ENCODE results near the gene AGA. TPM values are rescaled to one million over a fixed set of nuclear protein-coding genes. Genes with fewer than 3 reads are reported as not detected.

Gene AGA
- total RNA-seq, 1 experiment from 2014 or later, result 13.8 TPM

- no peak overlapping the region for H2AFZ ChIP-seq
- TF ChIP-seq EZH2 (IDR thresholded peaks at IDR 0.05; ENCODE audit: low read depth) (no peak), CTCF (conservative IDR thresholded peaks at IDR 0.05) (no peak)
- H3F3A ChIP-seq (ENCODE audit: insufficient read depth, low read depth), result no peaks in the 10 kb centered on the region
- no peaks in the 10 kb centered on the region for H3K36me3 ChIP-seq (ENCODE audit: low read depth)
- BruUV-seq (replicated peaks), result no TSS peak
- CTCF ChIA-PET, result no interaction called here
- no peaks in the 10 kb centered on the region for H3K9me3 ChIP-seq (ENCODE audit: insufficient read depth, low read depth)
- no peaks in the 10 kb centered on the region for H3K9me2 ChIP-seq (ENCODE audit: insufficient read depth)
- H3K4me3 ChIP-seq, result no peak overlapping the region
- H3K79me2 ChIP-seq (ENCODE audit: low read depth), result no peaks in the 10 kb centered on the region
- no peaks in the 10 kb centered on the region for H4K20me1 ChIP-seq (ENCODE audit: insufficient read depth)
- DNase-seq, result no peak
- no peaks in the 10 kb centered on the region for H3K27me3 ChIP-seq (ENCODE audit: insufficient read depth, low read depth)
- H3K27ac ChIP-seq, result no peak overlapping the region
- no peak overlapping the region for H3K4me2 ChIP-seq
- intact Hi-C loops (cut with micrococcal nuclease; ENCODE audit: unreplicated experiment), result no loop called here
- POLR2A ChIA-PET (ENCODE audit: unreplicated experiment), result no interaction called here
- no peaks in the 10 kb centered on the region for H3K4me1 ChIP-seq (replicated peaks; ENCODE audit: insufficient read depth)
Observed at GRCh38 chr4:177400030-177400429, 42.2 kb downstream of the AGA start.

GRCh38 chr4:177396352-177396751 lies 45.9 kb downstream of the AGA start:
- no peak overlapping the region for H3K4me2 ChIP-seq
- no peaks in the 10 kb centered on the region for H3K27me3 ChIP-seq (ENCODE audit: insufficient read depth, low read depth)
- no peaks in the 10 kb centered on the region for H3K36me3 ChIP-seq (ENCODE audit: low read depth)
- no peak overlapping the region for H2AFZ ChIP-seq
- H4K20me1 ChIP-seq (ENCODE audit: insufficient read depth), result no peaks in the 10 kb centered on the region
- no TSS peak for BruUV-seq (replicated peaks)
- H3K79me2 ChIP-seq (ENCODE audit: low read depth), result no peaks in the 10 kb centered on the region
- TF ChIP-seq EZH2 (IDR thresholded peaks at IDR 0.05; ENCODE audit: low read depth) (no peak), CTCF (conservative IDR thresholded peaks at IDR 0.05) (no peak)
- H3K4me3 ChIP-seq, result no peak overlapping the region
- DNase-seq, result no peak
- intact Hi-C loops (cut with micrococcal nuclease; ENCODE audit: unreplicated experiment), result no loop called here
- H3F3A ChIP-seq (ENCODE audit: insufficient read depth, low read depth), result no peaks in the 10 kb centered on the region
- no peaks in the 10 kb centered on the region for H3K9me3 ChIP-seq (ENCODE audit: insufficient read depth, low read depth)
- ChIA-PET POLR2A (ENCODE audit: unreplicated experiment) (no interaction called here), CTCF (no interaction called here)
- no peak overlapping the region for H3K27ac ChIP-seq
- H3K9me2 ChIP-seq (ENCODE audit: insufficient read depth), result no peaks in the 10 kb centered on the region
- H3K4me1 ChIP-seq (replicated peaks; ENCODE audit: insufficient read depth), result no peaks in the 10 kb centered on the region

- no peaks in the 10 kb centered on the region for H3K36me3 ChIP-seq (ENCODE audit: low read depth)
- H3K9me2 ChIP-seq (ENCODE audit: insufficient read depth), result no peaks in the 10 kb centered on the region
- no peaks in the 10 kb centered on the region for H3F3A ChIP-seq (ENCODE audit: insufficient read depth, low read depth)
- no peak overlapping the region for H2AFZ ChIP-seq
- no peak for DNase-seq
- no peaks in the 10 kb centered on the region for H3K27me3 ChIP-seq (ENCODE audit: insufficient read depth, low read depth)
- no peak overlapping the region for H3K4me3 ChIP-seq
- no peaks in the 10 kb centered on the region for H3K79me2 ChIP-seq (ENCODE audit: low read depth)
- no peaks in the 10 kb centered on the region for H3K9me3 ChIP-seq (ENCODE audit: insufficient read depth, low read depth)
- no TSS peak for BruUV-seq (replicated peaks)
- ChIA-PET CTCF (interaction anchor here (0.5 kb wide), 1 partner anchor 403 kb away, joined by 6 read pairs; no protein-coding TSS in a partner anchor), POLR2A (ENCODE audit: unreplicated experiment) (interaction anchor here (0.6 kb wide), 1 partner anchor 1081 kb away, joined by 3 read pairs; no protein-coding TSS in a partner anchor)
- intact Hi-C loops (cut with micrococcal nuclease; ENCODE audit: unreplicated experiment), result no loop called here
- H3K4me1 ChIP-seq (replicated peaks; ENCODE audit: insufficient read depth), result no peaks in the 10 kb centered on the region
- no peak for TF ChIP-seq CTCF (conservative IDR thresholded peaks at IDR 0.05)
- no peak for TF ChIP-seq EZH2 (IDR thresholded peaks at IDR 0.05; ENCODE audit: low read depth)
- H4K20me1 ChIP-seq (ENCODE audit: insufficient read depth), result no peaks in the 10 kb centered on the region
- H3K27ac ChIP-seq, result no peak overlapping the region
- no peak overlapping the region for H3K4me2 ChIP-seq
Observed at GRCh38 chr4:177393236-177393635, 49.0 kb downstream of the AGA start.
